SK-N-SH (cell line): Measurements from ENCODE around the gene HGS. TPM values are rescaled to one million over a fixed set of nuclear protein-coding genes. Genes with fewer than 3 reads are reported as not detected.

ENCODE experiments used
- CTCF ChIA-PET: fragments of 300-600, 350-600 bp; formaldehyde crosslinking; extraction: SDS; loops from one replicate; lab custom pipeline; 2021; lab: Yijun Ruan, JAX
- POLR2A ChIA-PET: fragments of 350-600 bp; sonication (Branson Sonifier 250); formaldehyde crosslinking; extraction: SDS; loops from one replicate; lab custom pipeline; 2020; ENCODE audit warnings: antibody characterized with exemption, inconsistent platforms; lab: Yijun Ruan, JAX
- DNase-seq: peaks from one replicate; pipeline ENCODE4 v3.0.0; 2012
- H2AFZ ChIP-seq: fragments of 200-600 bp; sonication (generic); 2 replicates; pipeline ENCODE4 v1.8.1; 2016; ENCODE audit warnings: antibody characterized with exemption, mild to moderate bottlenecking, low read depth
- H3F3A ChIP-seq: fragments of 200-600 bp; sonication (generic); replicated peaks from 2 replicates; pipeline ENCODE3; 2016; ENCODE audit warnings: antibody characterized with exemption, mild to moderate bottlenecking; ENCODE audit not compliant: insufficient read depth
- H3K27ac ChIP-seq, 2 experiments: fragments of 200-500 bp in 1 of 2; fragments of 200-600 bp in 1 of 2; sonication (Bioruptor generic) in 1 of 2; sonication (generic), shearing (Covaris generic) in 1 of 2; 2 replicates each; pipeline versions ENCODE4 v1.5.1 to v1.6.1; 2014 to 2016; ENCODE audit warnings: low read depth in 2 of 2, inconsistent platforms in 1 of 2, low read length in 1 of 2, mild to moderate bottlenecking in 1 of 2, mixed read lengths in 1 of 2
- H3K27me3 ChIP-seq: fragments of 200-600 bp; sonication (generic), shearing (Covaris generic); 2 replicates; pipeline ENCODE4 v1.6.1; 2016; ENCODE audit warnings: mixed run types; ENCODE audit not compliant: insufficient read depth
- H3K36me3 ChIP-seq, 2 experiments: fragments of 200-500 bp in 1 of 2; fragments of 200-600 bp in 1 of 2; sonication (Bioruptor generic) in 1 of 2; sonication (generic) in 1 of 2; replicated peaks in 1 of 2; 2 replicates each; pipeline versions ENCODE3 to v1.5.1; 2014 to 2016; ENCODE audit warnings: low read length in 1 of 2, mild to moderate bottlenecking in 1 of 2; ENCODE audit not compliant: insufficient read depth in 2 of 2, control insufficient read depth in 1 of 2
- H3K4me1 ChIP-seq, 2 experiments: fragments of 200-500 bp in 1 of 2; fragments of 200-600 bp in 1 of 2; sonication (Bioruptor generic) in 1 of 2; sonication (generic), shearing (Covaris generic) in 1 of 2; 2 replicates each; pipeline versions ENCODE4 v1.5.1 to v1.6.1; 2014 to 2016; ENCODE audit warnings: low read depth in 1 of 2, low read length in 1 of 2, mixed run types in 1 of 2; ENCODE audit not compliant: insufficient read depth in 2 of 2, control insufficient read depth in 1 of 2
- H3K4me2 ChIP-seq: fragments of 200-600 bp; sonication (generic), shearing (Covaris generic); 2 replicates; pipeline ENCODE4 v1.6.1; 2017; ENCODE audit warnings: mixed run types
- H3K4me3 ChIP-seq, 2 experiments: fragments of 200-500 bp in 1 of 2; fragments of 200-600 bp in 1 of 2; sonication (Bioruptor generic) in 1 of 2; sonication (generic), shearing (Covaris generic) in 1 of 2; 2 replicates each; pipeline versions ENCODE4 v1.5.1 to v1.8.1; 2014 to 2016; ENCODE audit warnings: low read depth in 2 of 2, inconsistent platforms in 1 of 2, low read length in 1 of 2, mild to moderate bottlenecking in 1 of 2, mixed read lengths in 1 of 2, moderate library complexity in 1 of 2
- H3K79me2 ChIP-seq: fragments of 200-600 bp; sonication (generic); 2 replicates; pipeline ENCODE4 v1.8.1; 2017; ENCODE audit warnings: mild to moderate bottlenecking; ENCODE audit not compliant: insufficient read depth
- H3K9ac ChIP-seq: fragments of 200-600 bp; sonication (generic); 2 replicates; pipeline ENCODE4 v1.6.1; 2017; ENCODE audit warnings: mixed run types
- H3K9me2 ChIP-seq: fragments of 200-600 bp; sonication (generic); 2 replicates; pipeline ENCODE4 v1.6.1; 2017; ENCODE audit warnings: mixed run types
- H3K9me3 ChIP-seq: fragments of 200-600 bp; sonication (generic); 2 replicates; pipeline ENCODE4 v1.6.1; 2017; ENCODE audit warnings: mixed run types, mild to moderate bottlenecking, moderate library complexity
- H4K20me1 ChIP-seq: fragments of 200-600 bp; sonication (generic); 2 replicates; pipeline ENCODE4 v1.6.1; 2017; ENCODE audit warnings: mild to moderate bottlenecking, mixed run types; ENCODE audit not compliant: insufficient read depth
- EP300 ChIP-seq, 2 experiments: IDR thresholded peaks; 2 replicates each; pipeline versions ENCODE4 v1.4.0 to v1.6.1; 2012; ENCODE audit warnings: borderline replicate concordance in 1 of 2, low read depth in 1 of 2, low read length in 1 of 2
- FOSL2 ChIP-seq: IDR thresholded peaks from 2 replicates; pipeline ENCODE4 v1.4.0; 2012; ENCODE audit warnings: low read depth, mild to moderate bottlenecking, moderate library complexity, borderline replicate concordance
- JUND ChIP-seq: IDR thresholded peaks from 2 replicates; pipeline ENCODE4 v1.4.0; 2012
- MEF2A ChIP-seq: IDR thresholded peaks from 2 replicates; pipeline ENCODE4 v1.4.0; 2012; ENCODE audit warnings: low read depth, borderline replicate concordance
- POLR2AphosphoS5 ChIP-seq: IDR thresholded peaks from 2 replicates; pipeline ENCODE4 v1.6.1; 2012; ENCODE audit warnings: low read depth, low read length
- RCOR1 ChIP-seq: fragments of 150-350 bp; IDR thresholded peaks from 2 replicates; pipeline ENCODE4 v1.6.1; 2017; ENCODE audit warnings: antibody characterized with exemption, low read length
- RXRA ChIP-seq: IDR thresholded peaks from 2 replicates; pipeline ENCODE4 v1.4.0; 2012; ENCODE audit warnings: low read depth, mild to moderate bottlenecking, borderline replicate concordance
- SMC3 ChIP-seq: IDR thresholded peaks from 2 replicates; pipeline ENCODE4 v1.6.1; 2012; ENCODE audit warnings: low read depth, low read length, improper control_type of control experiment
- TAF1 ChIP-seq: IDR thresholded peaks from 2 replicates; pipeline ENCODE4 v1.6.1; 2012; ENCODE audit warnings: low read depth, mild to moderate bottlenecking, low read length, moderate library complexity, borderline replicate concordance
- TCF12 ChIP-seq: IDR thresholded peaks from 2 replicates; pipeline ENCODE4 v1.4.0; 2012
- WGBS: methylation state at CpG from one replicate; pipeline ENCODE4 v1.1.6; 2017; ENCODE audit warnings: low lambda C conversion rate; 5-methylcytosine and 5-hydroxymethylcytosine counted together
- polyA plus RNA-seq, 3 experiments: library from polyadenylated mRNA; depleted of rRNA; stranded (reverse); fragments of >200 nt; gene quantifications; 2 replicates each; pipeline ENCODE4 v1.2.3, GENCODE V29; 2012
- TF ChIP-seq, protein P1 (sequence below): fragments of 200-600 bp; sonication (generic); IDR thresholded peaks from 2 replicates; pipeline ENCODE4 v1.6.1; 2017; ENCODE audit warnings: antibody characterized with exemption, mild to moderate bottlenecking, moderate library complexity
- TF ChIP-seq, protein P2 (sequence below): IDR thresholded peaks from 2 replicates; pipeline ENCODE4 v1.4.0; 2012; ENCODE audit warnings: low read depth
- TF ChIP-seq, protein P3 (sequence below): IDR thresholded peaks from 2 replicates; pipeline ENCODE4 v1.6.1; 2012; ENCODE audit warnings: mild to moderate bottlenecking, low read depth, low read length, moderate library complexity

Gene HGS
- polyA plus RNA-seq, 1 of the 3 experiments (the other 2 are of a cell fraction), result 192 TPM

DNA sequence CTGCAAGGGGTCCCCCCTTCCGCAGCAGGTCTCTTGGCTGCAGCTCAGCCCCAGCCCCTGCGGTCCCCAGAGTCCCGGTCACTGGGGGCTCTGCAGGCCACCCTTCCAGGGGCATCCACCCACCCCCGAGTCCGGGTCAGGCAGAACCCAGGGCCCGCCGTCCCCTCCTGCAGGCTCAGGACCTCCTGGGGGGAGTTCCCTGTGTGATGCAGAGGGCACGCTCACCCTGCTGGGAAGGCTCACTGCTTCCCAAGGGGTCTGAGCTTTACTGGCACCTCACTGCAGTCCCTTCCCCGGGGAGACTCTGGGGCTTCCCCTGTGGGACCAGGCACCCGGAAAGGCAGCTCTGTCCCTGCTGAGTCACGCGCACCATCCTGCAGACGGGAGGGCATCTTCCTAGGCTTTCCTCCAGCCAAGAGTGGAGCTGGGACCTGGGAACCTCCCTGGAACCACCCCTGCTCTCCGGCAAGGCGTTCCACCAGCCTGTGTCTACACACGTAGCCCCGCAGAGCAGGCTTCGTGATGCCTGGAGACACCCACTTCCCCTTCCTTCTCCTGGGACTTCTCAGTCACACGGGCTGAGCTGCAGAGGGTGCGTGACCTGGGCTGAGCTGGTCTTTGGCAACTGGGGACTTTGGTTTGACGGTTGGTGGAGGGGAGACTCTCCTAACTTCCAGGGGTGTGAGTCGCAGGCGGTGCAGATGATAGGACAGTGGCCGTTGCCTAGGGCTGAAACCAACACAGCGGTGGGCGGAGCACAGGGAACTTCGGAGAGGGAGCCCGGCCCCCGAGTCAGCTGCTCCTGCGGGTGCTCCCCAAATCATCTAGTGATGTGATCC, 51.7 kb downstream of the HGS start:
- 49% methylated on average over 28 of the region's 30 CpGs for WGBS
- Histone ChIP-seq H3K9ac (no peak overlapping the region), H3K9me2 (no peaks in the 10 kb centered on the region), H3K27me3 (no peaks in the 10 kb centered on the region; the same call in 1 of the 2 replicates), H3K4me3 (no peak overlapping the region), H3K79me2 (no peaks in the 10 kb centered on the region), H3K36me3 (no peaks in the 10 kb centered on the region)
- DNase-seq, result no peak
- CTCF ChIA-PET, result interaction anchor here (0.6 to 4.1 kb wide), 24 partner anchors 12 to 286 kb away, joined by 3 to 60 read pairs (median 4); partner anchors contain the start of genes ALYREF, ANAPC11, ARHGDIA and MRPL12
- TF ChIP-seq TCF12, result no peak
- TF ChIP-seq EP300 (IDR thresholded peaks at IDR 0.05; ENCODE audit: borderline replicate concordance in 1 of 2, low read depth in 1 of 2, low read length in 1 of 2), result no peak
- no peak for TF ChIP-seq SMC3
- TF ChIP-seq, all 33 proteins: peak for 0
- Histone ChIP-seq H3F3A (peaks cover 12% of the 10 kb centered on the region), H4K20me1 (no peaks in the 10 kb centered on the region), H3K4me1 (peaks cover 0 to 5% of the 10 kb centered on the region in 2 experiments; a peak in 1 of 4 replicates), H2AFZ (peak overlapping the region; percentile 81; the same call in 1 of the 2 replicates), H3K9me3 (no peaks in the 10 kb centered on the region), H3K27ac (no peak overlapping the region), H3K4me2 (no peak overlapping the region)
- POLR2A ChIA-PET, result interaction anchor here (0.6 to 1.9 kb wide), 5 partner anchors 24 to 135 kb away, joined by 3 to 5 read pairs (median 4); partner anchors contain the start of genes ARHGDIA and MCRIP1

DNA sequence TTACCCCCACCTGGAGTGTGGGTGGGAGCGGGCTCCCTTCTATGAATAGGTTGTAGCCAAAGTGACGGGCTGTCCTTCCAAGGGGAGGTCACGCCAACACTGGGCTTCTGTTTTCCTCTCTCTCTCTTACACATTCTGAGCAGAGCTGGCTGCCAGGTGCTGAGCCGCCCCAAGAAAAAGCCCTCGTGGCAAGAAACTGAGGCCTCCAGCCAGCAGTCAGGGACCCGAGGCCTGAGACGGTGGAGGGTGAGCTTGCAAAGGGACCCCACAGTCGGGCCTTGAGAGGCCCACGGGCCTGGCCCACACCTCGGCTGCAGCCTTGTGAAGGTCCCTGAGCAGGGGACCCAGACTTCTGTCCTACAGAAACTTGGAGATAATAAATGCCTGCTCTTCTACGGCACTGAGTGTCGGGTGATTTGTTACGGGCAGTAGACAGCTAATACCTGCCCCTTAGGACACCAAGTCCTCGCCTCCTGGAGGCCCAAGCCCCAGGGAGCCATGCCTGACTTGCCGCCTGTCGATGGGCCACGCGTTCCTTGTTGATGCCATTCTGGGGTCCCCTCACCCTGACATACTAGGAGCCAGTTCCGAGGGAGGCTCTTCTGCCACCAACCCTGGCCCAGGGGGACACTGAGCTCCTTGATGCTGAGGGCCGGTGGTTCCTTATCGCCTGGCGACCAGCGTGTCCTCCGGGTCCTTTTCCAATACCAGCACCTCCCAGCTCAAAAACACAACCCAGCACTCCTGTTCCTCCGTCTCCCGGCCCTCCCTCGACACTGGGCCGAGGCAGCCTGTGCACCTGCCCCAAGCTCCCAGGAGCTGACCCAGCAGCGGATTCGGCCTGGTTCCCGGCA, 54.4 kb downstream of the HGS start:
- H3K4me1 ChIP-seq, result peaks cover 0 to 14% of the 10 kb centered on the region in 2 experiments; a peak in 1 of 4 replicates
- no peak overlapping the region for H3K9ac ChIP-seq
- CTCF ChIA-PET, result interaction anchor here (0.6 to 1.8 kb wide), 7 partner anchors 13 to 221 kb away, joined by 3 to 5 read pairs (median 4); no protein-coding TSS in a partner anchor
- H3K27ac ChIP-seq, result no peak overlapping the region
- no peak overlapping the region for H2AFZ ChIP-seq
- no peaks in the 10 kb centered on the region for H3K27me3 ChIP-seq
- H3K4me2 ChIP-seq, result no peak overlapping the region
- H3K9me3 ChIP-seq, result no peaks in the 10 kb centered on the region
- H3F3A ChIP-seq, result peaks cover 5% of the 10 kb centered on the region
- H3K4me3 ChIP-seq, result no peak overlapping the region
- H3K36me3 ChIP-seq, result no peaks in the 10 kb centered on the region
- no peaks in the 10 kb centered on the region for H4K20me1 ChIP-seq
- TF ChIP-seq MEF2A (no peak), RXRA (no peak), TAF1 (no peak), EP300 (IDR thresholded peaks at IDR 0.05; ENCODE audit: borderline replicate concordance in 1 of 2, low read depth in 1 of 2, low read length in 1 of 2) (no peak), POLR2AphosphoS5 (no peak), FOSL2 (no peak), RCOR1 (no peak), JUND (no peak), SMC3 (no peak)
- TF ChIP-seq, protein P1, sequence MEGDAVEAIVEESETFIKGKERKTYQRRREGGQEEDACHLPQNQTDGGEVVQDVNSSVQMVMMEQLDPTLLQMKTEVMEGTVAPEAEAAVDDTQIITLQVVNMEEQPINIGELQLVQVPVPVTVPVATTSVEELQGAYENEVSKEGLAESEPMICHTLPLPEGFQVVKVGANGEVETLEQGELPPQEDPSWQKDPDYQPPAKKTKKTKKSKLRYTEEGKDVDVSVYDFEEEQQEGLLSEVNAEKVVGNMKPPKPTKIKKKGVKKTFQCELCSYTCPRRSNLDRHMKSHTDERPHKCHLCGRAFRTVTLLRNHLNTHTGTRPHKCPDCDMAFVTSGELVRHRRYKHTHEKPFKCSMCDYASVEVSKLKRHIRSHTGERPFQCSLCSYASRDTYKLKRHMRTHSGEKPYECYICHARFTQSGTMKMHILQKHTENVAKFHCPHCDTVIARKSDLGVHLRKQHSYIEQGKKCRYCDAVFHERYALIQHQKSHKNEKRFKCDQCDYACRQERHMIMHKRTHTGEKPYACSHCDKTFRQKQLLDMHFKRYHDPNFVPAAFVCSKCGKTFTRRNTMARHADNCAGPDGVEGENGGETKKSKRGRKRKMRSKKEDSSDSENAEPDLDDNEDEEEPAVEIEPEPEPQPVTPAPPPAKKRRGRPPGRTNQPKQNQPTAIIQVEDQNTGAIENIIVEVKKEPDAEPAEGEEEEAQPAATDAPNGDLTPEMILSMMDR, result no peak
- TF ChIP-seq, protein P2, sequence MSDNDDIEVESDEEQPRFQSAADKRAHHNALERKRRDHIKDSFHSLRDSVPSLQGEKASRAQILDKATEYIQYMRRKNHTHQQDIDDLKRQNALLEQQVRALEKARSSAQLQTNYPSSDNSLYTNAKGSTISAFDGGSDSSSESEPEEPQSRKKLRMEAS, result no peak
- TF ChIP-seq, protein P3, sequence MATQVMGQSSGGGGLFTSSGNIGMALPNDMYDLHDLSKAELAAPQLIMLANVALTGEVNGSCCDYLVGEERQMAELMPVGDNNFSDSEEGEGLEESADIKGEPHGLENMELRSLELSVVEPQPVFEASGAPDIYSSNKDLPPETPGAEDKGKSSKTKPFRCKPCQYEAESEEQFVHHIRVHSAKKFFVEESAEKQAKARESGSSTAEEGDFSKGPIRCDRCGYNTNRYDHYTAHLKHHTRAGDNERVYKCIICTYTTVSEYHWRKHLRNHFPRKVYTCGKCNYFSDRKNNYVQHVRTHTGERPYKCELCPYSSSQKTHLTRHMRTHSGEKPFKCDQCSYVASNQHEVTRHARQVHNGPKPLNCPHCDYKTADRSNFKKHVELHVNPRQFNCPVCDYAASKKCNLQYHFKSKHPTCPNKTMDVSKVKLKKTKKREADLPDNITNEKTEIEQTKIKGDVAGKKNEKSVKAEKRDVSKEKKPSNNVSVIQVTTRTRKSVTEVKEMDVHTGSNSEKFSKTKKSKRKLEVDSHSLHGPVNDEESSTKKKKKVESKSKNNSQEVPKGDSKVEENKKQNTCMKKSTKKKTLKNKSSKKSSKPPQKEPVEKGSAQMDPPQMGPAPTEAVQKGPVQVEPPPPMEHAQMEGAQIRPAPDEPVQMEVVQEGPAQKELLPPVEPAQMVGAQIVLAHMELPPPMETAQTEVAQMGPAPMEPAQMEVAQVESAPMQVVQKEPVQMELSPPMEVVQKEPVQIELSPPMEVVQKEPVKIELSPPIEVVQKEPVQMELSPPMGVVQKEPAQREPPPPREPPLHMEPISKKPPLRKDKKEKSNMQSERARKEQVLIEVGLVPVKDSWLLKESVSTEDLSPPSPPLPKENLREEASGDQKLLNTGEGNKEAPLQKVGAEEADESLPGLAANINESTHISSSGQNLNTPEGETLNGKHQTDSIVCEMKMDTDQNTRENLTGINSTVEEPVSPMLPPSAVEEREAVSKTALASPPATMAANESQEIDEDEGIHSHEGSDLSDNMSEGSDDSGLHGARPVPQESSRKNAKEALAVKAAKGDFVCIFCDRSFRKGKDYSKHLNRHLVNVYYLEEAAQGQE, result no peak
- WGBS, result 85% methylated on average over 27 of the region's 31 CpGs
- no peaks in the 10 kb centered on the region for H3K79me2 ChIP-seq
- POLR2A ChIA-PET, result no interaction called here
- DNase-seq, result no peak
- H3K9me2 ChIP-seq, result no peaks in the 10 kb centered on the region
